GM19043 (cell line): ENCODE measurements around the gene LRRIQ4.

Experiments used
- ATAC-seq: cut with Tn5 transposase; IDR thresholded peaks from one replicate; pipeline ENCODE4 v1.9.1; 2021; ENCODE audit warnings: low read depth; ENCODE audit not compliant: unreplicated experiment

The LRRIQ4 gene

DNA sequence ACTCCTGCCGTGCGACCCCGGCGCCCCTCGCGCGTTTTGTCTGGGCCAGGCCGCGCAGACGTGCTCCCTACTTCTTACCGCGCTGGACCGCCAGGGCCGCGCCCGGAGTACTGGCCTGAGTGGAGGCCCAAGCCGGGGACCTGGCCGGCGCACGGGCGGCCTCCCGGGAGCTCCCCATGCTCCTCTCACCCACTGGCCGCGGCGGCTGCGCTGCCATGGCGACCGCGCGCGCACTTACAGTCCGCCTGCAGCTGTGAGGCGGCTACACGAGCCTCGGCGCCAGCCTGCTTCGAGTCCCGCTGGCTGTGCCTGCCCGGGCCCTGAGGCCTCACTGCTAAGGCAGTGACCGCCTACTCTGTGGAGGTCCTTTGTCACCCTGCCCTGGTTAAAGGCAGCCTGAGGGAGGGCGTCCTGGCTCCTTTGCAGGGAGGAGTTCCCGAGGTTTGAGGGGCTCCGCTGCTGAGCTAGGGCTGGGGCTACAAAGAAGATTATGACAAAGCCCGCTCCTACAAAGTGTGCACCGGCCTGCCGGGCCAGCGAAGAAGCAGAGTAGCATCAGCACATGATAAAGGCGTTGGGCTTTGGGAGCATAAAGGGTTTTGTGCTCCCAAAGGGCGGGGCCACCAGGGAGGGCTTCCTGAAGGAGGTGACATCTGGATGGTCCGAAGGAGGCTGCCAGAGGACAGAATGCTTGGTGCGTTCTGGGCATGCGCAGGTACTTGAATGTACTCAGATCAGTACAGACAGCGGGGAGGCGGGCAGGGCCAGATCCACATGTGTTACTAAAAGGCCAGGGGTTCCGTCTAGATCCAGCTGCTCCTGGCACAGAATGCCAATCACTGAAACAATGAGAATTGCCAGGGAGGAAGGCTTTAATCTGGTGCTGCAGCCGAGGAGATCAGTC, at the start of gene LRRIQ4, which contains the start of gene LRRC34:
TSS of gene LRRIQ4 (plus strand) at position 539 of the 904 bp plus-strand sequence. CDS start 9,052 bp downstream, outside the sequence.
TSS of gene LRRC34 (minus strand) at position 573 of the 904 bp plus-strand sequence. CDS start at position 217, 356 bp downstream.
- ATAC-seq = peak; percentile 62

DNA sequence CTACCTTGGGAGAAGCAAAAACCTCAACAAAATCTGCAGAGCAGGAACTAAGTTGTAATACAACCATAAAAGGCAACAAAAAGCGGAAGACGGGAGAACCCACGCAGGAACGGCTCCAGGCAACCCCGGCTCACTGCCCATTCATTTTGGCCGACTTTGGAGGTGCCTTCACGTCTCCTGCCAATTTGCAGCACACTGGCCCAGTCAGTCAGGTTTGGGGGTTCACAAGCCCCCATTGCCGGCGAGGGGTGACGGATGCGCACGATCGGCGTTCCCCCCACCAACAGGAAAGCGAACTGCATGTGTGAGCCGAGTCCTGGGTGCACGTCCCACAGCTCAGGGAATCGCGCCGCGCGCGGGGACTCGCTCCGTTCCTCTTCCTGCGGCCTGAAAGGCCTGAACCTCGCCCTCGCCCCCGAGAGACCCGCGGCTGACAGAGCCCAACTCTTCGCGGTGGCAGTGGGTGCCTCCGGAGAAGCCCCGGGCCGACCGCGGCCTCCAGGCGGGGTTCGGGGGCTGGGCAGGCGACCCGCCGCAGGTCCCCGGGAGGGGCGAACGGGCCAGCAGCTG, 48.3 kb upstream of the LRRIQ4 start:
- peak; percentile 25 for ATAC-seq

DNA sequence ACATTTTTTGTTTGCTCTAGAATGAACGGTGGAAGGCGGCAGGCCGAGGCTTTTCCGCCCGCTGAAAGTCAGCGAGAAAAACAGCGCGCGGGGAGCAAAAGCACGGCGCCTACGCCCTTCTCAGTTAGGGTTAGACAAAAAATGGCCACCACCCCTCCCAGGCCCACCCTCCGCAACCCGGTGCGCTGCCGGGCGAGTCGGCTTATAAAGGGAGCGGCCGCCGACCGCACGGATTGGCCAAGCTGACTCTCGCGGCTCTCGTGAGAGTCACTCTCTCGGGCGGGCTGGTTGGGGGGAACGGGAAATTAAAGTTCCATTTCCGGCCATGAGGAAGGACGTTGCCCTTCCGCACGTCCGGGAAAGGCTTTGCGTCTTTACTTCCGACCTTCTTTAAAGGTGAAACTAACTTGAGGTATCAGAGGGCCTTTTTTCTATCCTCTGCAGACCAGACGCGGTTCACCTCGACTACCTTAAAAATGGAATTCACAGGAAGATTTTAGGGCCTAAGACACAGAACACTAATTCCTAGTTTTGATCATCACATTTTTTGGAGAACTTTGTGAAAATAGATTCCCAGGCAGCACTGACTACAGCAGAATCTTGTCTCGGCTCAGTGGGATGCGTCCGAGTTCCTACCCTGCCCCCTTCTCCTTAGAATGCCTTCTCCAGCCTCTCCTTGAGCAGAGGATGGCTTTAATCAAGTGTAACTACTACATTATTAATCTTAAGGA, 47.6 kb upstream of the LRRIQ4 start, which contains the start of gene TERC:
TSS of gene TERC (minus strand) at position 179 of the 731 bp plus-strand sequence.
- peak; percentile 73 for ATAC-seq

DNA sequence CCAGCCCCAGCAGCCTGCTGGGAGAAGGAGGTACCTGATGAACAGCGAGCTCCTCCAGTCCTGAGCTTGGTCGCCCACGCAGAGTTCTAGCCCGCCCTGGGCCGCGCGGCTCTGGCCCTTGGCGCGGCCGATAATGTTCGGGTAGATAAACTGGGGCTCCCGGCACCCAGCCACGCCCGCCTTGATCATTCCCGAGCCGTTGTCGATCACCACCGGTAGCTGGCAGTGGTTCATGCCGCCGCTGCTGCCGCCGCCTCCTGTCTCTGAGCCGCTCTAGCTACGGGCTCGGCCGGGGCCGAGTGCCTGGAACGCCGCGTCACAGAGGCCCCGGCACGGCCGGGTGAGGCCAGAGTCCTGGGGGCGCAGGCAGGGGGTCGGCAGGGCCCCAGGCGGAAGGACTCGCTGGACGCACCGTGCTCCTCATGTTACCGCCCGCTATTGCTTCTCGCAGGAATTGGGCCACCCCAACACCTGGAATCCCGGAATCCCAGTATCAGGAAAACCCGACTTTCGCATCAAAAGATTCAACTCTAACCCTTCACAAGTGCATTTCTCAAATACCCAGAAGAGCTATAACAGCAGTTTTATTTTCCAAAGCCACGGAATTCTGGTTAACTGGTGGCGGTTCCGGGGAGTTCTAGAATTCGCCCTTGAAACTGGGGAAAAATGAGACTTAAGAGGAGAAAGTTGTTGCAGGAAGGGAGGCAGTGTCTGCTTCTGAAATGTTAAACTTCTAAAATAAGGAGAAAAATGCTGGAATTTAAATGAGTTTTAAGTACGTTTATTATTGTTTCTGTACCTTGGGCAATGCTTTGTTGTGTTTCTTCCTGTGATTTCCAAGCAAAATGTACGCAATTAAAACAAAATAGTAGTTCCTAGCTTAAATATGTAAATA, 43.1 kb upstream of the LRRIQ4 start, which contains the start of gene ACTRT3:
TSS of gene ACTRT3 (minus strand) at position 275 of the 895 bp plus-strand sequence. CDS start at position 234, 41 bp downstream.
- ATAC-seq = peak; percentile 26

DNA sequence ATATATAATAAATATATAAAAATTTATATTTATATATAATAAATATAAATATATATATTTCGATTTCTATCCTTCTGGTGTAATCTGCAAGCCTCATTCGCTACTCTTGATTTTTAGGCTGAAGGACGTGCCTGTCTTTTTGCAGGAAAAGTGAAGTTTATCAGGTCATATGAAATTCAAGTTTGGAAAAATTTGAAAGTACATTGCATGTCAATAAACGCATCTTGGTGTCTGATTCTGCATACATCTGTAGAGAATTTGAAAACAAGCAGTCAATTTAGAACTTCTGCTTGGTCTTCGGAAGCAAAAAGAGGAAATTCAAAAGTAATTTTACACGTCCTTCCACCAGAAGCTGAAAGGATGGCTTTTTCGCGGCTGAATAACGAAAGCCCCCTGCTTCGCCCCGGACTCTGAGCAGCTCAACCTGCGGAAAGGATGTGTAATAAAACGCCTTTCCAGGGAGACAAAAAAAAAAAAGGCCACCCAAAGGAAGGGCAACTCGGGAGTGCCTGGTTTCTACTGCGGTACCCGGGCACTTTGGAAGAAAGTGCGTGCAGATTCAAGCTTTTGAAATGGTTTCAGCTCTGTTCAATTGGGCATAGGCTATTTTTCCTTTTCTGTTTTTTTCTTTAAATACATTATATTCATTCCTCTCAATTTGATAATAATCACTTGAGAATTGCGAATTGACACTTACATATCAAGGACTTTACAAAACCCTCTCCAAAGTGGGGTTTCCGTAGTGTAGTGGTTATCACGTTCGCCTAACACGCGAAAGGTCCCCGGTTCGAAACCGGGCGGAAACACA, 41.0 kb upstream of the LRRIQ4 start:
- no peak for ATAC-seq

DNA sequence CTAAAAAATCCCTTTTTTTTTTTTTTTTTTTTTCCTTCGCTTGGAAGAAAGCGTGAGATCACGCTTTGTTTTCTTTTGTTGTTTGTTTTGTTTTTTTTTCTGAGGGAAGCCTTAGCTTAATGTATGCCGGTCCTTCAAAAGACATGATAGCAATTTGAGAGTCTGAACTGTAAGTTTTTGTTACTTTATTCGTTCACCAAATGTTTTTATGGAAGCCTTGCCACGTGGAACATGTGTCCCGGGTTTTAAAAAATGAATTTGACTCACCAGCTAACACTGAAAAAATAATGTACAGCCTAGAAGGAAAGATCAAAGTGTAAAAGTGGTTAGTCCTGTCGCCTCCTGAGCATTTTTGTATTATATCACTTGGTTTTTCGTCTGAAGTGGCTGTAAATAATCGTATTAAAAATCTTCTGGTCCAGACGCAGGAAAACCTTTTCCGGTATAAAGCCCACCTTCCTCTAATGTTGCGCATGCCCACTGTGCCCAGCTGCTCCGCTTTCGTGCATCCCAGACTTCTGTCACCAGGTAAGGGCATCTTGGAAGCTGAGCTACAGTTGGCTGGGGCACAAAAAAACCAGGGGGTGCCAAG, 40.3 kb upstream of the LRRIQ4 start:
- peak; percentile 14 for ATAC-seq

DNA sequence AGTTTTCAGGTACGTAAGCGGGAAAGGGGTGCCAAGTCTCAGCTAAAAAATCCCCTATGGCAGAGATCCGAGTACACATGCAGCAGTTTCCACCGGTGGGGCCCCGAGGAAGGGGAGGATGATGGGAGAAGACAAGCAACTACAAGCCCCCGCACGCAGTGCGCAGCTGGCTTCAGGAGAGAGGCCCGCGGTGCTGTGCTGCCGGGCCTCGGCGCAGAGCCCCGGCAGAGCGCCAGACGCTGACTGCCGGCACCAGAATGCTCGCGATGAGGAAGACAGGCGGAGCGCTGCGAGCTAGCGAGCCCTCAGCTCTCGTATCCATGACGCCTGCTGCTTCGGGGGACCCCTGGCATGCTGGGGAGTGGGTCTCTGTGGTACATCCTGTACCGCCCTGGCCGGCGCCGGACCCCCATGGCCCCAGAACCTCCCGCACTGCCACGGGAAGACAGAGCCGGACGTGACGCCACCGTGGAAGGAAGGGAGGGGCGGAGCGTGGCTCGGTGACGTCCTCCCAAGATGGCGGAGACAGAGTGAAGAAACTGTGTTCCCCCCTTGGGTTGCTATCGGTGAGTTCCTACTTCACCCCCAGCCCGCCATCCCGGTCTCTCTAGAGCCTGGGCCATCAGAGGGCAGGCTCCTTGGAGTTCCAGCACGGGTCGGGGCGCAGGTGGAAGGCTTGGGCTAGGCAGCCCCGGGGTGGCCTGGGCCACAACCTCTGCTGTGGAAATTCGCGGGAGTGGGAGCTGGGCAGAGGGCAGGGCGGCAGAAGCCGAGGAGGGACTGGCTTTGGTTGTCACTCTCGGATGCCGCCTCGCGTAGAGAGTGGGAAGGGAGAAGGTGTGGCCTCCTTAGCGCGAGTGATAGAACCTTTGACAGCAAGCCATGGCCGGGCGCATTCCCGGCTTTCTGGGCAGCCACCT, 39.5 kb upstream of the LRRIQ4 start, which contains the start of gene MYNN:
TSS of gene MYNN (plus strand) at position 500 of the 920 bp plus-strand sequence. CDS start 900 bp downstream, outside the sequence.
- peak; percentile 80 for ATAC-seq

DNA sequence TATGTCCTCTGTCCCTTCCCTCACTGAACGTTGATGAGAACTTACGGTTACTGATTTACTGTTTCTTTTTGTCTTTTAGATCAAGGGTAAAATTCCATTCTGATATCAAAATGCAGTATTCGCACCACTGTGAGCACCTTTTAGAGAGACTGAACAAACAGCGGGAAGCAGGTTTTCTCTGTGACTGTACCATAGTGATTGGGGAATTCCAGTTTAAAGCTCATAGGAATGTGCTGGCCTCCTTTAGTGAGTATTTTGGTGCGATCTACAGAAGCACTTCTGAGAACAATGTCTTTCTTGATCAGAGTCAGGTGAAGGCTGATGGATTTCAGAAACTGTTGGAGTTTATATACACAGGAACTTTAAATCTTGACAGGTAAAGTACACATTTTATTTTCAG, 38.5 kb upstream of the LRRIQ4 start:
- no peak for ATAC-seq

DNA sequence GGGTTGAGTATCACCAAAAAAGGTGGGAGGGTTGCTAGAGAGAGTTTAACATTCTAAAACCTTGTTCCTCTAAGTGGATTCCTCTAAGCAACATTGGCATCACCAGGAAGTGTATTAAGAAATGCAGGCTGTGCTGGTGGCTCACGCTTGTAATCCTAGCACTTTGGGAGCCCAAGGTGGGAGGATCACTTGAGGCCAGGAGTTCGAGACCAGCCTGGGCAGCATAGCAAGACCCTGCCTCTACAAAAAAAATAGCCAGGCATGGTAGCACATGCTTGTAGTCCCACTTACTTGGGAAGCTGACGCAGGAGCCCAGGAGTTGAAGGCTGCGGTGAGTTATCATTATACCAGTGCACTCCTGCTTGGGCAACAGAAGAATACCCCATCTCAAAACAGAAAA, 34.8 kb upstream of the LRRIQ4 start:
- ATAC-seq = no peak

DNA sequence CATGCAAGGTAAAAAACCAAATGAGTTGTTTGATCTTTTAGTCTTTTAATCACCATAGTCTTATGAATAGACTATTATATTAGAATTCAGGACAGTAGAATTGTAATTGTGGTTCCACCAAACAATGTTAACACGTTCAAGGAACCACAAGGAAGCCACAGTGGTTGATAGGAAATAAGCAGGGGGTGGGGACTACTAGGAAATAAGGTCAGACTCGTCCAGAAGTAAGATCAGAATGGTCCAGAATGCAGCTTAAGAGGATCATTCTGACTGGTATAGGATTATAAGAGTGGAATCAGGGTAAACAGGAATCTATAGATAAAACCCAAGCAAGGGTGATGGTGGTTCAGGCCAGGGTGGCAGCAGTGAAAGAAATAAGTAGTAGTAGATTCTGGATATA, 31.9 kb upstream of the LRRIQ4 start:
- no peak for ATAC-seq

DNA sequence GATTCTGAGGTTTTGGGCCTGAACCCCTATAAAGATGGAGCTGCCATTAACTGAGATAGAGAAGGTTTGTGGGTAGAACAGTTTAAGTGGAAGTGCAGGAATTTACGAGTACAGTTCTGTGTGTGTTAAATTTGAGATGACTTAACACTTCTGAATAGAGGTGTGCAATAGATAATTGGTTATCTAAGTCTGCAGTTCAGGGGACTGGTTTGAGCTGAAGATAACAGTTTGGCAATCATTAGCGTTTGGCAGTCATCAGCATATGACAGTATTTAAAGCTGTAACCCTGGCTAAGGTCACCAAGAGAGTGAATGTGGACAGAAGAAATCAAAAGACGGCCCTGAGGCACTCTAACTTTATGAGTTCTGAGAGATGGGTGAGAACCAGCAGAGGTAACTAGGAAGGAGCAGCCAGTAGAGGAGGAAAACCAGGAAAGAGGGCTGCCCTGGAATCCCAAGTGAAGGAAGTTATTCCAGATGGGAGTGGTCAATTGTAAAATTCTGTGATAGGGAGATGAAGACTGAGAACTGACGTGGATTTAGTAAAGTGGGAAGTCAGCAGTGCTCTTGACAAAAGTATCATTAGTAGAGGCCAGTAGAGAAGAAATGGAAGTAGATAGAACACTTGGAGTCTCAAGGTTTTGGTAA, 31.3 kb upstream of the LRRIQ4 start:
- ATAC-seq = no peak

DNA sequence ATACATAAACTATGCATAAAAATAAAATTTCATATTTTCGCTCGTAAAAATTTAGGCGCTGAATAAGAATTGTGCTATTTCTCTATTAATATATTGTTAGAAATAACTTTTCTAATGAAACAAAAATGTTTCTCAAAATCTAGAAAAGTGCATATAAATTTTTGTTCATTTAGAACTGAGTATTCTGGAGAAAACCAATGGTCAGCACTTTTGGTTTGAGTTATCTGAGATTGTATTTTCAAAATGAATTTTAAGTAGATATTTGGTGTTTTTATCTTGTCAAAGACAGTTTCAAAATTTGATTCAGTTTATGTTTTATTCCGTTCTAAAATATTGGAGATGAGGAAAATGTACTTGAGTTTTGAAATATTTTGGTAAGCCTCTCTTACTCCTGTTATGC, 25.6 kb upstream of the LRRIQ4 start:
- ATAC-seq = no peak

DNA sequence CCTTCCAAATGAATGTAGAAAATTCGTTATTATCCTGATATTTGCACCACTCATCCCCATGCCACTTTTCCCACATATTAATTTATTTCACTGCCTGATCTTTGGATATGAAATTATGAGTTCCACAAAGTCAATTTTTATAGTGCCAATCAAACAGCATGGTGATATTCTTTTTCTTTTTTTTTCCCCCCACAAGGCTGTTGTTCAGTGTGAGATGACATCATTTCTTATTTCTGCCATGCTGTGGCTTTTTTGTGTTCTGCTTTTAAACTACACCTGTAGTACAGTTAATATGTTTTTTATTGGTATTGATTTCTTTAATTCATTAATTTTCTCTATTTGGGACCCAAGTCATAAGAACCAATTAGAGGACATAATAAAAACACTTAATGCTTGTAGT, 24.9 kb upstream of the LRRIQ4 start:
- no peak for ATAC-seq

DNA sequence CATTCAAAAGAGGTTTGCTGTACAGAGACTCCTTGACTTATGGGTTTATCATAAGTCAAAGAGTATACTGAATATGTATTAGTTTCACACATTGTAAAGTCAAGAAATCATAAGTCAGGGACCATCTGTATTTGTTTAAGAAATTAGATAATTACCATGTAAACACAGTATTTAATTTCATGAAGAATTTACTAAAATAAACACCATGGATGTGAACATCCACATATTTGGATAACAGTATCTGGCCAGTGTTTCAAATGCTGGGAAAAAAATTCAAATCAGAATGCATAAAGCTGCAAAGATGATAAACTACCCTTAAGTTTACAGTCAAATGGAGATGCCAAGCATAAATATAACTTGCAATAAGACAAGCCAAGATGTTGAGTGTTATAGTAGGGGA, 22.5 kb upstream of the LRRIQ4 start:
- no peak for ATAC-seq

DNA sequence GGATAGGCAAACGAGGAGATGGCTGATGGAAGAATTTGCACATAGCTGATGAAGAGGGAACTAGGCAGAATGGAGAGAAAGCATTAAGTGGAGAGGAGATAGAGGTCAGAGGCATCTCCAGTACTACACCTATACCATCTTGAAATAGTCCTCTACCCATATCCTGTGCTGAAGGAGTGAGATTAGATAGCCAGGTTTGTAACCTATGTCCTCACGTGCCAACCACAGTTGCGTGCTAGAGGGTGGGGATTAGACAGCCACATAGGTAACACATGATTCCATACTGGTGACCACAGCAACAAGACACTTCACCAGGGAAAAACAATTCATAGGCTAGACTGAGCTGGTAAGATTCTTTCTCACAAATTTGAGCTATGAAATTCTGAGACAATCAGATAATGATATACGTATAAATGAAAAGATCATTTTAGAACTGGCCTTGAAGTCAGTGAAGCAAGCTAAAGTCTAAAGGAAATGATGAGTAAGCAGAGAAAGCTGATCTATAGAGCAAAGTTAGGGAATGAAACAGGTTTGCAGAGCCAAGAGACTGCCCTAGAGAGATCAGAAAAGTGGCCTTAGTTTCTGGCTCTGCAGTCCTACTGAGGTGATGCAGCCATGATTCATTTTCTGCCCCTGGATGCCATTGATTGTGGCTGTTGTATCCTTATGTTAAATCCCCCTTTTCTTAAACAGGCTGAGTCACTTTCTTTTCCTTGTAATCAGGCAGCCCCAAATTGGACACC, 21.8 kb upstream of the LRRIQ4 start:
- ATAC-seq = no peak

DNA sequence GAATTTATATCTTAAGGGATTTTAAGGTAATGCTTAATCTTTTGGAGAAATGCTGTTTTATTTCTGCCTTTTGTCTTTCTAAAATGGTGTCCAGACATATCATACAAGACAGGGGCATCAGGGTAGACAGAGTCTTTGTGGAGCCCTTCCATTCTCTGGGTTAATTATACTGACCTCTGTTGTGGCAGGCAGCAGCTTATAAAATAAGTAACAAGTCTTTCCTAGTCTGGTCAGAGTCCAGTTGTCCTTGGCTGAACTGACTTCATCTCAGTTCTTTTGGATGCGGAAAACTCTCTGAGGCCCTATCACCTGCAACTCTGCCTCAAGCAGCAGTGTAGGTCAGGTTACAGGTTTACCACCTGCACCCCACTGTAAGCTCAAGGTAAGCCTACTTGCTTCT, 20.3 kb upstream of the LRRIQ4 start:
- ATAC-seq = no peak
